Central memory CD8-positive, alpha-beta T cell (primary cell): ENCODE data around the gene TBX4.

Experiments used
- ATAC-seq: fragments of 150-1000 bp; cut with Tn5 transposase; replicated peaks from 2 replicates; pipeline ENCODE4 v1.10.0; 2022; ENCODE audit warnings: mild to moderate bottlenecking, moderate FRiP score, moderate number of reproducible peaks; ENCODE audit not compliant: poor library complexity, severe bottlenecking; ENCODE audit errors: extremely low read depth
- DNase-seq, 2 donors: peaks; one replicate each; pipeline ENCODE4 v3.0.0; 2021; ENCODE audit warnings: low spot score in 2 of 2
- H3K27ac Mint-ChIP-seq: one replicate; pipeline ENCODE4 v1.8.0; 2022; ENCODE audit warnings: low read depth, mild to moderate bottlenecking, moderate library complexity, mixed read lengths
- H3K27me3 Mint-ChIP-seq: one replicate; pipeline ENCODE4 v1.8.0; 2022; ENCODE audit warnings: mixed read lengths
- H3K36me3 Mint-ChIP-seq: one replicate; pipeline ENCODE4 v1.8.0; 2022; ENCODE audit warnings: mild to moderate bottlenecking, moderate library complexity, mixed read lengths; ENCODE audit not compliant: insufficient read depth
- H3K4me1 Mint-ChIP-seq: one replicate; pipeline ENCODE4 v1.8.0; 2022; ENCODE audit warnings: mixed read lengths
- H3K4me3 Mint-ChIP-seq: one replicate; pipeline ENCODE4 v1.8.0; 2022; ENCODE audit warnings: mild to moderate bottlenecking, moderate library complexity, mixed read lengths
- H3K9me3 Mint-ChIP-seq: one replicate; pipeline ENCODE4 v1.8.0; 2022; ENCODE audit warnings: mixed read lengths

The TBX4 gene

DNA sequence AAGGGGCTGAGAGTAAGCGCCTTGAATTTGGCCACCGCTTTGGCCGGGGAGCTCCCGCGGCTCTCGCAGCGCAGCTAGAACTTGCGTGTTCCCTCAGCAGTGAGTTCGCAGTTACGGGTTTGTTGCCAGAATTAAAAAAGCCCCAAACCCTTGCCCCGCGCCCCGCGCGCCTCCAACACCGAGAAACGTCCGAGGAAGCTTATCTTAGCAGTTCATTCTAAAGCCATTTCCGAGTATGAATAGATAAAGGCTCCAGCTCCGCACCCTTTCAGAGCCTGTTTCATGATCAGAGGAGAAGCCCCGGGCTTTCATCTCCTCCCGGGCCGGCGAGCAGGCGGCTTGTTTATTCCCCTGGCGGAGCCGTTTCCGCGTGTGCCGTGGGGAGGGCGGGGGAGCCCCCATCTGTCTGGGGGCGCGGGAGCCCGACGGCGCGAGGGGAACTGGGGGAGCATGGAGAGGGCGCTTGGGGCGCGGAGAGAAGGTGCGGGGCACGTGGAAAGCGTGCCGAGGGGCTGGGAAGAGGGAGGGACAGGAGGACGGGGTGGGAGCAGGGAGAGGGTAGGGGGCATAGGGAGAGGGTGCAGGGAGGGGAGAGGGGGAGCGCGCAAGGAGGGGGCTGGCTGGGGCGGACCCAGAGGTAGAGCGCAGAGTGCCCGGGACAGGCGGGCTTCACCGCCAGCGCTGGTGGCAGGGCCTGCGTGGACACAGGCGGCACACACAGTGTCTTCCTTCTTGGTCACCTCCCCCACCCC lies 9.9 kb downstream of the TBX4 start:
- no peak for ATAC-seq
- Mint-ChIP-seq H3K27me3 (peaks cover 92% of the 10 kb centered on the region), H3K4me1 (peaks cover 4% of the 10 kb centered on the region), H3K36me3 (peaks cover 2% of the 10 kb centered on the region), H3K4me3 (no peak overlapping the region), H3K9me3 (no peaks in the 10 kb centered on the region), H3K27ac (no peak overlapping the region)
- no peak for DNase-seq

GRCh38 chr17:61462719-61463315 lies 10.6 kb downstream of the TBX4 start:
- ATAC-seq (no peak), DNase-seq (no peak)
- Mint-ChIP-seq H3K4me1 (no peaks in the 10 kb centered on the region), H3K4me3 (no peak overlapping the region), H3K36me3 (peaks cover 2% of the 10 kb centered on the region), H3K27ac (no peak overlapping the region), H3K27me3 (peaks cover 92% of the 10 kb centered on the region), H3K9me3 (no peaks in the 10 kb centered on the region)

- Mint-ChIP-seq H3K27ac (no peak overlapping the region), H3K27me3 (peaks cover 88% of the 10 kb centered on the region), H3K9me3 (no peaks in the 10 kb centered on the region), H3K4me1 (no peaks in the 10 kb centered on the region), H3K36me3 (peaks cover 2% of the 10 kb centered on the region), H3K4me3 (no peak overlapping the region)
- ATAC-seq (no peak), DNase-seq (no peak)
These were observed 11.3 kb downstream of the TBX4 start for GRCh38 chr17:61463316-61464129.

GRCh38 chr17:61464130-61464842 lies 12.1 kb downstream of the TBX4 start:
- Mint-ChIP-seq H3K27ac (no peak overlapping the region), H3K36me3 (peaks cover 2% of the 10 kb centered on the region), H3K4me3 (no peak overlapping the region), H3K27me3 (peaks cover 80% of the 10 kb centered on the region), H3K4me1 (no peaks in the 10 kb centered on the region), H3K9me3 (no peaks in the 10 kb centered on the region)
- no peak for DNase-seq
- ATAC-seq, result no peak

DNA sequence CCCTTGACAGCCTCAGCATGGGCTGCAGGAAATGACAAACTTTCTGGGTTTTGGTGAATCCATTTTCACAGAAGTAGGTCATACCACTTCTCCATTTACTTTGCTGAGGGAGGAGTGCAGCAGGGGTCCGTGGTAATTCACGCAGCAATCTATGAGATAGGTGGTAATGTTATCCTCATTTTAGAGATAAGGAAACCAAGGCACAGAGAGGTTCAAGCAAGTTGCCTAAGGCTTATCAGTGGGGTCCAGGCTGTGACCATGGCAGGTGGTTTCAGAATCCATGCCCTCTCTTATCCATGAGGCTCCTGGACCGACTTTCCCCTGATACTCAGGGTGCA lies 12.6 kb downstream of the TBX4 start:
- Mint-ChIP-seq H3K9me3 (no peaks in the 10 kb centered on the region), H3K36me3 (peaks cover 2% of the 10 kb centered on the region), H3K4me1 (no peaks in the 10 kb centered on the region), H3K27ac (no peak overlapping the region), H3K27me3 (peaks cover 75% of the 10 kb centered on the region), H3K4me3 (no peak overlapping the region)
- DNase-seq, result no peak
- no peak for ATAC-seq

DNA sequence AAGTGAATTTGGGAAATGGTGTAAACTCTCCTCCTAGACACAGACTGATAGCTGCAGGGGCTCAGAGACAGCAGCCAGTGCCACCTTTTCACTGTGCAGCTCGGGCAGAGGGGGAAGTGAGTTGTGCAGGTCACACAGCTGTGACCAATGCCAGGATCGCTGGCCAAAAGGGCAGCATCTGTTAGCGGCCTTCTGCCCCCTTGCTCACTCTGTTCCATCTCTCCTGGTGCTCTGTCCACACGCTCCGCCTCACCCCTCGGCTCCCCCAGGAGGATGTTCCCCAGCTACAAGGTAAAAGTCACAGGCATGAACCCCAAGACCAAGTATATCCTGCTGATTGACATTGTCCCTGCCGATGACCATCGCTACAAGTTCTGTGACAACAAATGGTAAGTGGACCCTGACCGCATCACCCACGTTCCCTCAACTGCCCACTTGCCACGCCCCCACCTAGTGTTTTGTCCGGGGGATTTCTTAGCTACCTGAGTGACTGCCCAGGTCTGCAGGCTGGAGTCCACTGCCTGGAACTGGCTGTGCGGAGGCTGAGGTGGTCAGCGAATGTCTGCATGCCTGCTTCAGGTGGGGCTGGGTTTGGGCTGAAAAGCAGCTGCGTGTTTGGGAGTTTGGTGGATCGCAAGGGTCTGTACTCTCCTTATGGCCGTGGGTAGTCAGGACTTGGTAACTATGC lies 13.5 kb downstream of the TBX4 start:
- H3K9me3 Mint-ChIP-seq, result no peaks in the 10 kb centered on the region
- DNase-seq (no peak), ATAC-seq (no peak)
- H3K27me3 Mint-ChIP-seq, result peaks cover 66% of the 10 kb centered on the region
- peaks cover 2% of the 10 kb centered on the region for H3K36me3 Mint-ChIP-seq
- no peaks in the 10 kb centered on the region for H3K4me1 Mint-ChIP-seq
- H3K27ac Mint-ChIP-seq, result no peak overlapping the region
- no peak overlapping the region for H3K4me3 Mint-ChIP-seq

DNA sequence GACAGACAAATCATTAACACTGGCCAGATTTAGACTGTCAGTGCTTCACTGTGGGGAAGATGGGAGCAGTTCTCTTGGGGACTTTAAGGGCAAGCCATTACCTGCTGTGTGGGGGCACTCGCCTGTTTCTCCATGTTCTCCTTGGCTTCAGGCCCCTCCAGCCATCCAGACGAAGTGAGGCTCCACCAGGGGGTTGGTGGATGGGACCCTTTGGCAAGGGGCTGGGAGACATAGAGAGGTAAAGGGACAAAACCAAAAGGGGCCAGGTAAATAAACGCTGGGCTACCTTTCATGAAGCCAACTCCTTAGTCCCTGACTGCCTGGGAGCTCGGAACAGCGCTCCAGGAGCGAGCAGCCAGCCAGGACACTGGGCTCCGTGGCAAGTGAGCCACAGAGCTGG lies 14.0 kb downstream of the TBX4 start:
- Mint-ChIP-seq H3K36me3 (peaks cover 2% of the 10 kb centered on the region), H3K4me3 (no peak overlapping the region), H3K9me3 (no peaks in the 10 kb centered on the region), H3K27me3 (peaks cover 60% of the 10 kb centered on the region), H3K27ac (no peak overlapping the region), H3K4me1 (no peaks in the 10 kb centered on the region)
- no peak for ATAC-seq
- DNase-seq, result no peak

GRCh38 chr17:61467416-61468262 lies 15.4 kb downstream of the TBX4 start:
- no peak for ATAC-seq
- no peak for DNase-seq
- Mint-ChIP-seq H3K4me1 (no peaks in the 10 kb centered on the region), H3K27me3 (peaks cover 46% of the 10 kb centered on the region), H3K4me3 (no peak overlapping the region), H3K27ac (no peak overlapping the region), H3K36me3 (peaks cover 3% of the 10 kb centered on the region), H3K9me3 (no peaks in the 10 kb centered on the region)

GRCh38 chr17:61468263-61468907 lies 16.2 kb downstream of the TBX4 start:
- no peak overlapping the region for H3K4me3 Mint-ChIP-seq
- H3K4me1 Mint-ChIP-seq, result no peaks in the 10 kb centered on the region
- peaks cover 39% of the 10 kb centered on the region for H3K27me3 Mint-ChIP-seq
- H3K36me3 Mint-ChIP-seq, result peaks cover 3% of the 10 kb centered on the region
- DNase-seq (no peak), ATAC-seq (no peak)
- no peaks in the 10 kb centered on the region for H3K9me3 Mint-ChIP-seq
- H3K27ac Mint-ChIP-seq, result no peak overlapping the region

- DNase-seq (no peak), ATAC-seq (no peak)
- H3K27ac Mint-ChIP-seq, result no peak overlapping the region
- no peak overlapping the region for H3K4me3 Mint-ChIP-seq
- H3K27me3 Mint-ChIP-seq, result peaks cover 33% of the 10 kb centered on the region
- H3K4me1 Mint-ChIP-seq, result no peaks in the 10 kb centered on the region
- H3K36me3 Mint-ChIP-seq, result peaks cover 3% of the 10 kb centered on the region
- no peaks in the 10 kb centered on the region for H3K9me3 Mint-ChIP-seq
These were observed 17.3 kb downstream of the TBX4 start for GRCh38 chr17:61469474-61469873.

- H3K4me1 Mint-ChIP-seq, result no peaks in the 10 kb centered on the region
- no peak overlapping the region for H3K4me3 Mint-ChIP-seq
- no peak for DNase-seq
- no peak overlapping the region for H3K27ac Mint-ChIP-seq
- no peaks in the 10 kb centered on the region for H3K9me3 Mint-ChIP-seq
- peaks cover 33% of the 10 kb centered on the region for H3K27me3 Mint-ChIP-seq
- H3K36me3 Mint-ChIP-seq, result peaks cover 3% of the 10 kb centered on the region
- ATAC-seq, result no peak
These were observed 17.7 kb downstream of the TBX4 start for GRCh38 chr17:61469949-61470348.
